ENCODE measurements around the gene CHRND.

DNA sequence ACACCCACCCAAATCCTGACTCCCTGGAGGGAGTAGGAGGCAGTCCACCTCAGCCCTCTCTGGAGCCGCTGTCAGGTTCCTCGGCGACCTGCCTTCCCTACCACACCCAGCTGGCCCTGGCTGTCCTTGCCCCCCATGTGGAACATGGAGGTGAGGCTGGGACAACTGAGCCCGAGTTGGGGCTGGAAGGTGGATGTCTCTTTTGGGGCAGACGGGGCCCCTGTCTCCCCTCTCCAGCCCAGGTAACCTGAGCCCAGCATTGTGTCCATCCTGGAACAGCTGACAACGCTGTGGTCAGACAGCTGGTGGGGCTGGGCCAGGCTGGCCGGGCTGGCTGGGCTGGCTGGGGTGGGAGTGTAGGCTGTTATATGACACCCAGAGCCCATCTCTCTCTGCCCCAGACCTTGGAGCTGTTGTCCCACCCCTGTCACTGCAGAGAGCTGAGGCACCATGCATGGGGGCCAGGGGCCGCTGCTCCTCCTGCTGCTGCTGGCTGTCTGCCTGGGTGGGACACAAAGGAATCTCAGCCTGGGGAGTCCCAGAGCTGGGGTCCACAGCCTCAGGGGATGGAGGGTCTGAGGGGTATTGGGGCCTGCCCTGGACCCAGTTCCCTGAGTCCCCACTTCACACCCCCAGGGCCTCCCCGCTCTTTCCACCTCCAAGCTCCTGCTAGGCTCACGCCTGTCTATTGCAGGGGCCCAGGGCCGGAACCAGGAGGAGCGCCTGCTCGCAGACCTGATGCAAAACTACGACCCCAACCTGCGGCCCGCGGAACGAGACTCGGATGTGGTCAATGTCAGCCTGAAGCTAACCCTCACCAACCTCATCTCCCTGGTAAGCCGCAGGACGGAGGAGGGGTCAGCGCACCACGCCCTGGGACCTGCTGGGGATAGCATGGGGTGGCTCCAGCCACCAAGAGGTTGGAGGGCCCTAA is 13.6 kb downstream of the CHRND start, which contains the start of gene CHRNG:
- TF ChIP-seq, protein P1, sequence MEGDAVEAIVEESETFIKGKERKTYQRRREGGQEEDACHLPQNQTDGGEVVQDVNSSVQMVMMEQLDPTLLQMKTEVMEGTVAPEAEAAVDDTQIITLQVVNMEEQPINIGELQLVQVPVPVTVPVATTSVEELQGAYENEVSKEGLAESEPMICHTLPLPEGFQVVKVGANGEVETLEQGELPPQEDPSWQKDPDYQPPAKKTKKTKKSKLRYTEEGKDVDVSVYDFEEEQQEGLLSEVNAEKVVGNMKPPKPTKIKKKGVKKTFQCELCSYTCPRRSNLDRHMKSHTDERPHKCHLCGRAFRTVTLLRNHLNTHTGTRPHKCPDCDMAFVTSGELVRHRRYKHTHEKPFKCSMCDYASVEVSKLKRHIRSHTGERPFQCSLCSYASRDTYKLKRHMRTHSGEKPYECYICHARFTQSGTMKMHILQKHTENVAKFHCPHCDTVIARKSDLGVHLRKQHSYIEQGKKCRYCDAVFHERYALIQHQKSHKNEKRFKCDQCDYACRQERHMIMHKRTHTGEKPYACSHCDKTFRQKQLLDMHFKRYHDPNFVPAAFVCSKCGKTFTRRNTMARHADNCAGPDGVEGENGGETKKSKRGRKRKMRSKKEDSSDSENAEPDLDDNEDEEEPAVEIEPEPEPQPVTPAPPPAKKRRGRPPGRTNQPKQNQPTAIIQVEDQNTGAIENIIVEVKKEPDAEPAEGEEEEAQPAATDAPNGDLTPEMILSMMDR (IDR thresholded peaks at IDR 0.05) = no peak
- no peak for TF ChIP-seq POLR2A (IDR thresholded peaks at IDR 0.05)

All from heart left ventricle (tissue), 13 donors.